ENCODE results near the gene MAOB.

MAOB gene

DNA sequence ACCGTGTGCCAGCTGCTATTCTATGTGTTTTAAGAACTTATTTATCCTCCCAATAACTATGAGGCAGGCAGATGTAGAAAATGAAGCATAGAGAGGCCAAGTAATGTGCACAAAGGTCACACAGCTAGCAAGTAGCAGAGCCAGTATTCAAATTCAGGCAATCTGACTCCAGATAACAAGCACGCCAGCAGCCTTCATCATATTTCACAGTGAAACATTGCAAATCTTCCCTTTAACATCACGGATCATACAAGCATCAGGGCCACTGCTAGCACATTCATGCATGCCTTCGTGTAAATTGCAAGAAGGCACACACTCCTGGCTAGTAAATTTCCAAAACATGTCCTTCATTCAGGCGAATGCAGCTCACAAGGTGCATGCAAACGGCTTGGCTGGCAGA, 33.1 kb downstream of the MAOB start:
- no peak overlapping the region for H3K27ac ChIP-seq
- DNase-seq (ENCODE audit: low read depth, low spot score), result no peak
- H3K9ac ChIP-seq (ENCODE audit: insufficient read length), result no peak overlapping the region
- H3K4me3 ChIP-seq, result no peak overlapping the region
- H3K36me3 ChIP-seq (ENCODE audit: insufficient read depth, low read length), result no peaks in the 10 kb centered on the region
- TF ChIP-seq EZH2 (IDR thresholded peaks at IDR 0.05) (no peak), FOXP2 (optimal IDR thresholded peaks at IDR 0.05; ENCODE audit: control extremely low read depth, extremely low read length, insufficient read depth) (no peak)
- H3K9me3 ChIP-seq (ENCODE audit: low read depth, low read length), result no peaks in the 10 kb centered on the region

DNA sequence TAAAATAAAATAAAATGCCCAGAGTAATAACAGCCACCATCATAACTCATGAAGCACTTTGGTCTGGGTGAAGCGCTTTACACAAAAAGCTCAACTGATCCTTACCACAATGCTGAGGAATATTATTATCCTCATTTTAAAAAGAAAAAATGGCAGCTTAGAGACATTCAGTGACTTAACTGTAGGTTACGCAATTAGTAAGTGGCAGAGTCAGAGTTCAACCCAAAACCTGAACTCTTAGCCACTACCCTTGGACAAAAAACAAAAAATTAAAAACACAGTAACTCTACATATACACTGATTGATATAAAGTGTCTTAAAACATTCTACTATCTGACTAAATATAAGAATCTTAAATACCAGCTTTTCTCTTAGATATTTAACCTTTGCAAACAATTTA, 34.9 kb downstream of the MAOB start:
- H3K9me3 ChIP-seq (ENCODE audit: low read depth, low read length), result no peaks in the 10 kb centered on the region
- no peak overlapping the region for H3K27ac ChIP-seq
- H3K36me3 ChIP-seq (ENCODE audit: insufficient read depth, low read length), result no peaks in the 10 kb centered on the region
- no peak overlapping the region for H3K9ac ChIP-seq (ENCODE audit: insufficient read length)
- DNase-seq (ENCODE audit: low read depth, low spot score), result no peak
- no peak for TF ChIP-seq FOXP2 (optimal IDR thresholded peaks at IDR 0.05; ENCODE audit: control extremely low read depth, extremely low read length, insufficient read depth)
- TF ChIP-seq POLR2AphosphoS5 (IDR thresholded peaks at IDR 0.05; ENCODE audit: borderline replicate concordance, low read depth, low read length), result no peak
- no peak for TF ChIP-seq EZH2 (IDR thresholded peaks at IDR 0.05)
- H3K4me3 ChIP-seq, result no peak overlapping the region

DNA sequence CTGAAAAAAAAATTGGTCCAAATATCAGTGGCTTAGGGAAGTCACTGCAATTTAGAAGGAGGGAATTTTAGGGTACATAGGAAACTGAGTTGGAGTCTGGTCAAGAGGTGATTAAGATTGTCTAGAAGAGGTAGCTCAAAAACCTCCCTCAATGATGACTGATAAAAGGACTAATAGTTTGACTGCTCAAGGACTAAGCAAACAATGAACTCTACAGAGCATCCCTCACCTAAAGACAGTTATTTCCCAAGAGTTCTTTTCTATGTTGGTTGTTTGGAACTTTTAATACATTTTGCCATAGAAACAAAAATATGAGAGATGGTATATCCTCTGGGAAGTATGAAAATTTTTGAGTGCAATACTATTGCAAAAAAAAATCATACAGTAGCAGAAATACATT, 35.7 kb downstream of the MAOB start:
- no peaks in the 10 kb centered on the region for H3K9me3 ChIP-seq (ENCODE audit: low read depth, low read length)
- H3K9ac ChIP-seq (ENCODE audit: insufficient read length), result no peak overlapping the region
- DNase-seq (ENCODE audit: low read depth, low spot score), result no peak
- no peak overlapping the region for H3K4me3 ChIP-seq
- no peaks in the 10 kb centered on the region for H3K36me3 ChIP-seq (ENCODE audit: insufficient read depth, low read length)
- no peak for TF ChIP-seq FOXP2 (optimal IDR thresholded peaks at IDR 0.05; ENCODE audit: control extremely low read depth, extremely low read length, insufficient read depth)
- no peak for TF ChIP-seq EZH2 (IDR thresholded peaks at IDR 0.05)
- no peak for TF ChIP-seq POLR2AphosphoS5 (IDR thresholded peaks at IDR 0.05; ENCODE audit: borderline replicate concordance, low read depth, low read length)
- no peak overlapping the region for H3K27ac ChIP-seq

DNA sequence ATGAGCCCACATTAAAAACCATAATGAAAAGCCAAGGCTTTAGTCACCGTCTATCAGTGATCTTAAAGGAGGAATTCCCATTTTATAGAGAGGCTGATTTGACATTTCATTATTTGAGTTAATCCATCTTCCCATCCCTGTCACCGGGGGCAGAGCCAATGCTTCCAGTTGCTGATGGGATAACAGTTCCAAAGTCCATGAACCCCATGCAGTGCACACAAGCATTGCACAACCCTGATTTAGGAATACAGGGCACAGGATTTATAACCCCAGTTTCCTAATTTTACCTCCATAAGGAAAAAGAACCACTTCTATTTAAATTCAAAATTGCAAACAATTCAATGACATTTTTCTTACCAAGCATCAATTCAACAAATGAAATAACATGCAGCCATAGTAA, 36.5 kb downstream of the MAOB start:
- H3K9me3 ChIP-seq (ENCODE audit: low read depth, low read length), result no peaks in the 10 kb centered on the region
- no peak overlapping the region for H3K9ac ChIP-seq (ENCODE audit: insufficient read length)
- no peaks in the 10 kb centered on the region for H3K36me3 ChIP-seq (ENCODE audit: insufficient read depth, low read length)
- TF ChIP-seq FOXP2 (optimal IDR thresholded peaks at IDR 0.05; ENCODE audit: control extremely low read depth, extremely low read length, insufficient read depth) (no peak), POLR2AphosphoS5 (IDR thresholded peaks at IDR 0.05; ENCODE audit: borderline replicate concordance, low read depth, low read length) (no peak), EZH2 (IDR thresholded peaks at IDR 0.05) (no peak)
- H3K27ac ChIP-seq, result no peak overlapping the region
- H3K4me3 ChIP-seq, result no peak overlapping the region
- DNase-seq (ENCODE audit: low read depth, low spot score), result no peak

DNA sequence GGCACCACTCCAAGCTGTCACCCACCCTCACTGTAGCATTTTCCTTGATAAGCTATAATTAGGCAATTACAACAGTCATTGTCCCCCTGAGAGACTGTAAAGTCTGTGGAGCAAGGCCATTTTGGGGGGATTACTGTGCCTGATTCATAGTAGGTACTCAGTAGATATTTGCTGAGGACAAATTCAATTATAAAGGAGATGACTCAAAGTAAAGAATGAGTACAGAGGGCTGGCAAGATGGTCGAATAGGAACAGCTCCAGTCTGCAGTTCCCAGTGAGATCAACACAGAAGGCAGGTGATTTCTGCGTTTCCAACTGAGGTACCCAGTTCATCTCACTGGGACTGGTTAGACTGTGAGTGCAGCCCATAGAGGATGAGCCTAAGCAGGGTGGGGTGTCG, 42.0 kb downstream of the MAOB start:
- Histone ChIP-seq H3K4me3 (no peak overlapping the region), H3K9me3 (ENCODE audit: low read depth, low read length) (no peaks in the 10 kb centered on the region), H3K27ac (no peak overlapping the region), H3K9ac (ENCODE audit: insufficient read length) (no peak overlapping the region), H3K36me3 (ENCODE audit: insufficient read depth, low read length) (no peaks in the 10 kb centered on the region)
- TF ChIP-seq POLR2AphosphoS5 (IDR thresholded peaks at IDR 0.05; ENCODE audit: borderline replicate concordance, low read depth, low read length), result no peak
- no peak for TF ChIP-seq FOXP2 (optimal IDR thresholded peaks at IDR 0.05; ENCODE audit: control extremely low read depth, extremely low read length, insufficient read depth)
- TF ChIP-seq EZH2 (IDR thresholded peaks at IDR 0.05), result no peak
- no peak for DNase-seq (ENCODE audit: low read depth, low spot score)

DNA sequence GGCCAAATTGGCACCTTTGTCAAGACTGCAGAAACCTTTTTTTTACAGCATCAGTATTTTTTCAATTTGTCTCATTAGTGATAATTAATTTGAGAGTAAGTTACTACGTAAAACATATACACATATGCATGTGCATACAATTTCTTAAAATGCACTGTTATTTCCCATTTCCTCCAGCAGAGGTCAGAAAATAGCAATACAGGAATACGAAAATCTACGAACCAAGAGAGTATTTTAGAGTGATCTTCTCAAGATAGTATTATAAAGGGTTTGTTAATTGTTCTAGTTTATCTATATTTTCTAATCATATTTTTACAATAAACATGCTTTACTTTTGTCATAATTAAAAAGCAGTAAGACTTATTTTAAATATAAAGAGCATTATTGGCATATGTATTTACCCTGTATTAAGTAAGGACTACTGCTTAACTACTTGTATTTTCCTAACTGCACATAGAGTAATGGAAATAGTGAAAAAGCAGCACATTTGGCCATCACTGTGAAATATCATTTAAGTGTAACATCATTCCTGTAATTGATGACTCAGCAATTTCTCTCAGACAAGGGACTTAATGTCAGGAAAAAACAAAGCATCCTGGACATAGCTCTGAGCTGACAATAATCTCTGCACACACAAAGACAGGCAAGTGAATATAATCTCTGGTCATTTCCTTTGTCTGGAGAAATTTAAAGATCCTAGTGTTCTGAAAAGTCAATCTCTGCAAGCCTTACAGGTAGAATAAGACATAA, 45.6 kb downstream of the MAOB start:
- no peak overlapping the region for H3K4me3 ChIP-seq
- H3K9me3 ChIP-seq (ENCODE audit: low read depth, low read length), result no peaks in the 10 kb centered on the region
- H3K36me3 ChIP-seq (ENCODE audit: insufficient read depth, low read length), result no peaks in the 10 kb centered on the region
- TF ChIP-seq FOXP2 (optimal IDR thresholded peaks at IDR 0.05; ENCODE audit: control extremely low read depth, extremely low read length, insufficient read depth), result no peak
- no peak for TF ChIP-seq EZH2 (IDR thresholded peaks at IDR 0.05)
- no peak for TF ChIP-seq POLR2AphosphoS5 (IDR thresholded peaks at IDR 0.05; ENCODE audit: borderline replicate concordance, low read depth, low read length)
- DNase-seq (ENCODE audit: low read depth, low spot score), result peak; percentile 20
- H3K27ac ChIP-seq, result no peak overlapping the region
- H3K9ac ChIP-seq (ENCODE audit: insufficient read length), result no peak overlapping the region

DNA sequence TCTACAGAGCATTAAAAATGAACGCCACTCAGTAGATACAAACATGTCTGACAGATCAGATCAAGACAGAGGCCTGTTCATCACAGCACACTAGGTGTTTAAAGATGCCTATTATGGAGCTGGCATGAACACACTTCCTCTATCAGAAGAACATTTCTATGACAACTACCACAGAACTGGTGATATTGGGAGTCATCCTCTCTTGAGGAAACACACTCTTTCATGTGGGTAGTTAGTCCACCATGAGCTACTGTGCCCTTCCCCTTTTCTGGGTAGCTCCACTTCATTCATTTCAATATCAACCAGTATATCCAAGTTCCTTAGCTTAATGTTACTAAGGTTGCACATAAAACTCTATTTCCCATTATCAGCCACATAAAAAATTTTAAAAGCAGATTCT, 46.7 kb downstream of the MAOB start:
- Histone ChIP-seq H3K27ac (no peak overlapping the region), H3K36me3 (ENCODE audit: insufficient read depth, low read length) (no peaks in the 10 kb centered on the region), H3K9me3 (ENCODE audit: low read depth, low read length) (no peaks in the 10 kb centered on the region), H3K4me3 (no peak overlapping the region), H3K9ac (ENCODE audit: insufficient read length) (no peak overlapping the region)
- no peak for TF ChIP-seq EZH2 (IDR thresholded peaks at IDR 0.05)
- no peak for TF ChIP-seq POLR2AphosphoS5 (IDR thresholded peaks at IDR 0.05; ENCODE audit: borderline replicate concordance, low read depth, low read length)
- TF ChIP-seq FOXP2 (optimal IDR thresholded peaks at IDR 0.05; ENCODE audit: control extremely low read depth, extremely low read length, insufficient read depth), result no peak
- DNase-seq (ENCODE audit: low read depth, low spot score), result no peak

DNA sequence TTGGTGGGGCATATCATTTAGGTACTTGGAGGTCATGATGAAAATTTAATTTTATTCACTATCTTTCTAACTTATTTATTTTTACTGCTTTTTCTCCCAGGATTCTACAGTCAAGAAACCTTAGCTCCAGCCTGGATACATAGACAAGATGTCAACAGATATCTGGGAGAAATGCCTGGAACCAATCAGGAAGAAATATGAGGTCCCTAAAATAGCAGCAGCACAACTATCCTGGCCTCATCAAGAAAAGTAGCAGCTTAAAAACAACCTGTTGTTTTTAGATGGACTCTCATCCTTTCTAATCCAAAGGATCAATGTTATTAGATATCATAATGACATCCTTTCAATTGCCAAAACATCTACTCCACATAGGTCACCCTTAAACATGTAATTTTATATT, 54.5 kb downstream of the MAOB start:
- H3K36me3 ChIP-seq (ENCODE audit: insufficient read depth, low read length), result no peaks in the 10 kb centered on the region
- H3K9ac ChIP-seq (ENCODE audit: insufficient read length), result no peak overlapping the region
- H3K4me3 ChIP-seq, result no peak overlapping the region
- no peak for TF ChIP-seq FOXP2 (optimal IDR thresholded peaks at IDR 0.05; ENCODE audit: control extremely low read depth, extremely low read length, insufficient read depth)
- no peak for TF ChIP-seq EZH2 (IDR thresholded peaks at IDR 0.05)
- no peak for TF ChIP-seq POLR2AphosphoS5 (IDR thresholded peaks at IDR 0.05; ENCODE audit: borderline replicate concordance, low read depth, low read length)
- DNase-seq (ENCODE audit: low read depth, low spot score), result no peak
- no peak overlapping the region for H3K27ac ChIP-seq
- no peaks in the 10 kb centered on the region for H3K9me3 ChIP-seq (ENCODE audit: low read depth, low read length)

DNA sequence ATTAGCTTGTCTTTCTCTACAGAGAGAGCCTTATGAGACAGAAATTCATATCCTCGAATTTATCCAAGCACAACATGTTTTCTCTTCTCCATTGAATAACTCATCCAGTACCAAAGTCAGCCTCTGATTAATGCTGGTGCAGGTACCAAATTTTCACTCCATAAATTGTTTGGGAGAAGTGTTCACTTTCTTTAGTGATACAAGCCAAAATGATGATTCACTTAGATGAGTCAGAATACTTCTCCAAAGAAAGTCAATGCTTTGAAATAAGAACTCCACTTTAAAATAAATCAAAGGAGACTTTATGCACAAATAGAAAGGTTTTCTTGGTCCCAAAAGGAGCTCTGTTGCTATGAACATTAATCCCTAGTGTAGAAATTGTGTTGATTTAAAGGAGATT, 60.2 kb downstream of the MAOB start:
- Histone ChIP-seq H3K4me3 (no peak overlapping the region), H3K9me3 (ENCODE audit: low read depth, low read length) (no peaks in the 10 kb centered on the region), H3K27ac (no peak overlapping the region), H3K36me3 (ENCODE audit: insufficient read depth, low read length) (no peaks in the 10 kb centered on the region), H3K9ac (ENCODE audit: insufficient read length) (no peak overlapping the region)
- TF ChIP-seq POLR2AphosphoS5 (IDR thresholded peaks at IDR 0.05; ENCODE audit: borderline replicate concordance, low read depth, low read length) (no peak), EZH2 (IDR thresholded peaks at IDR 0.05) (no peak), FOXP2 (optimal IDR thresholded peaks at IDR 0.05; ENCODE audit: control extremely low read depth, extremely low read length, insufficient read depth) (no peak)
- DNase-seq (ENCODE audit: low read depth, low spot score), result no peak
